ENCODE data around the gene EFNA4. TPM values are rescaled to one million over a fixed set of nuclear protein-coding genes. Genes with fewer than 3 reads are reported as not detected.

EFNA4 gene
- total RNA-seq (2021) = 11.7 and 11.8 TPM in 2 replicates
- long read RNA-seq, transcript EFNA4-202 (4 exons, 1,263 nt) = major isoform, 58 of 65 reads
- long read RNA-seq, partial matches to known transcripts = 0 of 65 reads
- long read RNA-seq, other reads (novel, unspliced or antisense) = 5 of 65 reads

- H3K79me2 ChIP-seq (ENCODE audit: insufficient read depth, low read length) = no peaks in the 10 kb centered on the region; the same call in 1 of the 2 replicates
Measured at GRCh38 chr1:155063550-155064110, at the start of gene EFNA4. Gene EFNA4, plus strand, starts transcription at chr1:155063740. Its CDS starts 84 bp downstream, at chr1:155063824.

More at GRCh38 chr1:155063550-155064110, at the start of gene EFNA4:
- Mint-ChIP-seq H3K4me1 (peaks cover 18 to 29% of the 10 kb centered on the region in 2 experiments), H3K27ac (peak within 1 kb of the TSS; percentile 77 to 91 (median 78)), H3K36me3 (ENCODE audit: insufficient read depth in 1 of 3, low read depth in 3 of 3) (peaks cover 8 to 27% (median 23%) of the 10 kb centered on the region in 3 experiments), H3K27me3 (ENCODE audit: low read depth) (peaks cover 2% of the 10 kb centered on the region), H3K9me3 (no peaks in the 10 kb centered on the region; a peak in 1 of 5 replicates), H3K4me3 (peak within 1 kb of the TSS; percentile 66 to 85)
- Histone ChIP-seq H4K91ac (ENCODE audit: insufficient read length, low read depth, low read length) (no peak within 1 kb of the TSS), H3K9ac (ENCODE audit: extremely low read depth, insufficient read length, low read length) (peak within 1 kb of the TSS; percentile 49), H4K8ac (replicated peaks; ENCODE audit: insufficient read length, low read depth, low read length) (no peak within 1 kb of the TSS), H3K23me2 (ENCODE audit: insufficient read length, low read depth, low read length, poor library complexity, severe bottlenecking) (peaks cover 17% of the 10 kb centered on the region), H3T11ph (ENCODE audit: low read length) (no peak within 1 kb of the TSS), H2BK120ac (ENCODE audit: low read depth, low read length, poor library complexity, severe bottlenecking) (no peak within 1 kb of the TSS), H3K27ac (ENCODE audit: insufficient read length, low read depth, low read length) (no peak within 1 kb of the TSS), H2BK20ac (ENCODE audit: low read depth, low read length, poor library complexity, severe bottlenecking) (no peak within 1 kb of the TSS), H4K20me1 (ENCODE audit: control insufficient read depth, insufficient read depth, insufficient read length) (no peaks in the 10 kb centered on the region), H3K79me1 (ENCODE audit: insufficient read depth, low read depth, low read length, poor library complexity, severe bottlenecking) (no peaks in the 10 kb centered on the region), H2BK12ac (ENCODE audit: insufficient read length, low read depth, low read length) (no peak within 1 kb of the TSS), H3K56ac (ENCODE audit: insufficient read length, low read depth, low read length) (no peak within 1 kb of the TSS), H3K9me3 (ENCODE audit: control insufficient read depth, low read depth, low read length) (no peaks in the 10 kb centered on the region), H3K27me3 (ENCODE audit: insufficient read depth, low read length) (no peaks in the 10 kb centered on the region), H3K18ac (ENCODE audit: insufficient read length, low read depth, low read length) (peak within 1 kb of the TSS; percentile 96), H3K4me2 (ENCODE audit: insufficient read depth, insufficient read length, low read length) (peak within 1 kb of the TSS; percentile 82), H2BK15ac (ENCODE audit: low read depth, low read length) (no peak within 1 kb of the TSS), H2BK5ac (ENCODE audit: insufficient read length, low read length) (no peak within 1 kb of the TSS), H4K5ac (ENCODE audit: insufficient read length, low read depth, low read length) (no peak within 1 kb of the TSS), H3K23ac (ENCODE audit: insufficient read length, low read depth, low read length) (no peak within 1 kb of the TSS), H3K14ac (ENCODE audit: insufficient read depth, low read length) (peak within 1 kb of the TSS; percentile 93), H3K4ac (ENCODE audit: low read depth, low read length) (no peak within 1 kb of the TSS), H2AFZ (ENCODE audit: low read length) (no peak within 1 kb of the TSS), H3K4me1 (ENCODE audit: insufficient read depth, low read length) (peaks cover 3% of the 10 kb centered on the region; the same call in 1 of the 2 replicates), H2AK5ac (ENCODE audit: insufficient read length, low read length) (no peak within 1 kb of the TSS)
- WGBS (ENCODE audit: extremely low coverage, insufficient read length, low lambda C conversion rate) = no CpG with 5 or more reads among the region's 57 CpGs
- peak; percentile 95 for DNase-seq
- TF ChIP-seq CTCF (conservative IDR thresholded peaks at IDR 0.05) = no peak

Data from H9 (cell line).